Thymus (tissue), 2 donors: ENCODE measurements around the gene FIBP. TPM values are rescaled to one million over a fixed set of nuclear protein-coding genes. Genes with fewer than 3 reads are reported as not detected.

Experiments
- polyA plus RNA-seq: library from polyadenylated mRNA; stranded (reverse); fragments of 200-250 nt; gene quantifications from one replicate; pipeline ENCODE4 v1.2.3, GENCODE V29; 2013
- total RNA-seq: library from RNA; stranded (reverse); fragments of 120-200 nt; gene quantifications from one replicate; pipeline ENCODE4 v1.2.4, GENCODE V29; 2013
- donor health status: healthy.

The FIBP gene
- total and polyA plus RNA-seq, 2 donors, result 70.9 to 71.0 TPM

Other genes with a start within 250 kb of the FIBP start
- gene RELA, start 225.6 kb downstream of the FIBP start, total RNA-seq, result 17.1 TPM
- 41.9 TPM for gene RELA, start 225.6 kb downstream of the FIBP start, polyA plus RNA-seq
- gene KAT5, start 176.2 kb downstream of the FIBP start, total RNA-seq, result 53.5 TPM
- gene KAT5, start 176.2 kb downstream of the FIBP start, polyA plus RNA-seq, result 104 TPM
- gene RNASEH2C, start 167.7 kb downstream of the FIBP start, total RNA-seq, result 85.9 TPM
- 49.4 TPM for gene RNASEH2C, start 167.7 kb downstream of the FIBP start, polyA plus RNA-seq
- gene AP5B1, start 107.5 kb downstream of the FIBP start, total RNA-seq, result 5.3 TPM
- gene AP5B1, start 107.5 kb downstream of the FIBP start, polyA plus RNA-seq, result 7.6 TPM
- gene OVOL1, start 101.4 kb downstream of the FIBP start, total RNA-seq, result 0.47 TPM
- 1.3 TPM for gene OVOL1, start 101.4 kb downstream of the FIBP start, polyA plus RNA-seq
- 0.38 TPM for gene SNX32, start 54.5 kb downstream of the FIBP start, total RNA-seq
- gene SNX32, start 54.5 kb downstream of the FIBP start, polyA plus RNA-seq, result 1.1 TPM
- gene CFL1, start 30.3 kb downstream of the FIBP start, total RNA-seq, result 1,006 TPM
- gene CFL1, start 30.3 kb downstream of the FIBP start, polyA plus RNA-seq, result 673 TPM
- 46.8 TPM for gene MUS81, start 28.0 kb downstream of the FIBP start, total RNA-seq
- 127 TPM for gene MUS81, start 28.0 kb downstream of the FIBP start, polyA plus RNA-seq
- gene EFEMP2, start 15.7 kb downstream of the FIBP start, total RNA-seq, result 11.9 TPM
- gene EFEMP2, start 15.7 kb downstream of the FIBP start, polyA plus RNA-seq, result 41.8 TPM
- gene CTSW, start 8.6 kb downstream of the FIBP start, total RNA-seq, result 18.5 TPM
- 4.2 TPM for gene CTSW, start 8.6 kb downstream of the FIBP start, polyA plus RNA-seq
- 30.5 TPM for gene CCDC85B, start 2.2 kb upstream of the FIBP start, total RNA-seq
- 20.2 TPM for gene CCDC85B, start 2.2 kb upstream of the FIBP start, polyA plus RNA-seq
- 0.14 TPM for gene FOSL1, start 11.9 kb upstream of the FIBP start, total RNA-seq
- 3.8 TPM for gene FOSL1, start 11.9 kb upstream of the FIBP start, polyA plus RNA-seq
- 11.0 TPM for gene C11orf68, start 30.6 kb upstream of the FIBP start, total RNA-seq
- 38.8 TPM for gene C11orf68, start 30.6 kb upstream of the FIBP start, polyA plus RNA-seq
- gene DRAP1, start 31.0 kb upstream of the FIBP start, total RNA-seq, result 200 TPM
- gene DRAP1, start 31.0 kb upstream of the FIBP start, polyA plus RNA-seq, result 131 TPM
- gene TSGA10IP, start 57.0 kb upstream of the FIBP start, total RNA-seq, result 0.09 TPM
- 0.05 TPM for gene TSGA10IP, start 57.0 kb upstream of the FIBP start, polyA plus RNA-seq
- 35.4 TPM for gene SART1, start 73.3 kb upstream of the FIBP start, total RNA-seq
- gene SART1, start 73.3 kb upstream of the FIBP start, polyA plus RNA-seq, result 97.5 TPM
- gene EIF1AD, start 113.7 kb upstream of the FIBP start, total RNA-seq, result 24.7 TPM
- 17.8 TPM for gene EIF1AD, start 113.7 kb upstream of the FIBP start, polyA plus RNA-seq
- gene BANF1, start 114.0 kb upstream of the FIBP start, total RNA-seq, result 64.7 TPM
- gene BANF1, start 114.0 kb upstream of the FIBP start, polyA plus RNA-seq, result 172 TPM
- 0.66 TPM for gene CST6, start 123.5 kb upstream of the FIBP start, total RNA-seq
- 23.0 TPM for gene CST6, start 123.5 kb upstream of the FIBP start, polyA plus RNA-seq
- 0.14 TPM for gene CATSPER1, start 138.0 kb upstream of the FIBP start, total RNA-seq
- gene CATSPER1, start 138.0 kb upstream of the FIBP start, polyA plus RNA-seq, result 0.34 TPM
- gene GAL3ST3, start 160.7 kb upstream of the FIBP start, total RNA-seq, result 0.42 TPM
- 0.25 TPM for gene GAL3ST3, start 160.7 kb upstream of the FIBP start, polyA plus RNA-seq
- 127 TPM for gene SF3B2, start 163.9 kb upstream of the FIBP start, total RNA-seq
- gene SF3B2, start 163.9 kb upstream of the FIBP start, polyA plus RNA-seq, result 147 TPM
- 9.2 TPM for gene PACS1, start 181.8 kb upstream of the FIBP start, total RNA-seq
- 29.5 TPM for gene PACS1, start 181.8 kb upstream of the FIBP start, polyA plus RNA-seq